Central memory CD8-positive, alpha-beta T cell (primary cell): ENCODE measurements around the gene PDK4.

Experiments
- ATAC-seq: fragments of 150-1000 bp; cut with Tn5 transposase; replicated peaks from 2 replicates; pipeline ENCODE4 v1.10.0; 2022; ENCODE audit warnings: mild to moderate bottlenecking, moderate FRiP score, moderate number of reproducible peaks; ENCODE audit not compliant: poor library complexity, severe bottlenecking; ENCODE audit errors: extremely low read depth
- DNase-seq, 2 donors: peaks; one replicate each; pipeline ENCODE4 v3.0.0; 2021; ENCODE audit warnings: low spot score in 2 of 2
- H3K27ac Mint-ChIP-seq: one replicate; pipeline ENCODE4 v1.8.0; 2022; ENCODE audit warnings: low read depth, mild to moderate bottlenecking, moderate library complexity, mixed read lengths
- H3K27me3 Mint-ChIP-seq: one replicate; pipeline ENCODE4 v1.8.0; 2022; ENCODE audit warnings: mixed read lengths
- H3K36me3 Mint-ChIP-seq: one replicate; pipeline ENCODE4 v1.8.0; 2022; ENCODE audit warnings: mild to moderate bottlenecking, moderate library complexity, mixed read lengths; ENCODE audit not compliant: insufficient read depth
- H3K4me1 Mint-ChIP-seq: one replicate; pipeline ENCODE4 v1.8.0; 2022; ENCODE audit warnings: mixed read lengths
- H3K4me3 Mint-ChIP-seq: one replicate; pipeline ENCODE4 v1.8.0; 2022; ENCODE audit warnings: mild to moderate bottlenecking, moderate library complexity, mixed read lengths
- H3K9me3 Mint-ChIP-seq: one replicate; pipeline ENCODE4 v1.8.0; 2022; ENCODE audit warnings: mixed read lengths

Gene PDK4

DNA sequence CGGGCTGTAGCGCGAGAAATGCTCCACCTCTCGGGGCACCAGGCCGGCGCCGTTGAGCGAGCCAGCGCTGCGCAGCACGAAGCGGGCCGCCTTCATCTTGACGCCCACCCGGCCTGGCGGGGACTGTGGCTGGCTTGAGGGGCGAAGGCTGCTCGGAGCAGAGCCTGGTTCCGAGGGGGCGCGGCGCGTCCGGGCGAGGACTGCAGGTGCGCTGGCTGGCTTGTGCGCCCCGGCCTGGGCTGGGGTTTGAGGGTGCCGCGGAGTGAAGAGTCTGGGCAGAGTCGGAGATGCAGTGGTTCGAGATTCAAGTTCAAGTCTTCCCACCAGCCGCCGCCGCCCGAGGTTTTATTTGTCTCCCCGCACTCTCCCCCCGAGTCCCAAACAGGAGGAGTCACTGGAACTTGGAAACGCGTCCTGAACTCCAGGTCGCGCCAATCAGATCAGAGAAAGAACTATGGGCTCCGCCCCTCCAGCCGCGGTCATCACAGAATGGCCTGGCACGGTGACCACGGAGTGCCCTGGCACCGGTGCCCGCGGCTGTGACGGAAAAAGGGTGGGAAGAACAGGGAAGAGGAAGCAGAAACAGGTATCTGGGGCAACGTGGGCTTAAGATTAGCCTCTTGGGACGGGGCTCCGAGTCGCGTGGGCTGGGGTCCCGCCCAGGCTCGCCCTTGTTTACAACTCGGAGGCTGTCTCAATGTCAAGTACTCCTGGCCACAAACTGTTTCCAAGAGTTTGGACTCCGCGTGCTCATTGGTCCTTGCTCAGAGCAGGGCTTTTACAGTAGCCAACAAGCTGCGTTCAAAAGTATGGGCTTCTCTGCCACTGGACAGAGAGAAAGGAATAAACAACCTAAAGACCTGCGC is at the start of gene PDK4:
Gene PDK4, minus strand, starts transcription at position 319 of the 866 bp plus-strand sequence. Its CDS starts 223 bp downstream, at position 96.
- DNase-seq = no peak
- Mint-ChIP-seq H3K4me1 (no peaks in the 10 kb centered on the region), H3K36me3 (no peaks in the 10 kb centered on the region), H3K27ac (no peak within 1 kb of the TSS), H3K4me3 (peak within 1 kb of the TSS; percentile 34), H3K9me3 (no peaks in the 10 kb centered on the region), H3K27me3 (peaks cover 23% of the 10 kb centered on the region)
- no peak for ATAC-seq

DNA sequence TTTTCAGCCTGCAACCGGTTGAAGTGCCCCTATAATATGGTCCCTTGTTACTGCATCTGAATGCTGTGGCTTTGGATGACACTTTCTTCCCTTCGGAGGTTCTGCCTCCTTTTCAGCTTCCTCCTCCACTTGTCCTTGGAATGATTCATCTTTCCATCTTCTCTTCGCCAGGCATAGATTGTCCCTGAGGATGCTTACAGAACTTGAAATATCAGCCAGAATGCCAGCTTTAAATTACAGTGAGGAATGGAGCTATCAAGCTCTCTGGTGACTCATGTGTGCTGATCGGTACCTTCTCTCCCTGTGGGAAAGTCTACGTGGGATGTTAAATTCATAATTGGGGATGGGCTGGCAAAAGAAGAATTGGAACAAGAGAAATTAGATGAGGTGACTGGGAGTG is 45.9 kb upstream of the PDK4 start:
- Mint-ChIP-seq H3K9me3 (no peaks in the 10 kb centered on the region), H3K36me3 (no peaks in the 10 kb centered on the region), H3K27me3 (no peaks in the 10 kb centered on the region), H3K4me1 (no peaks in the 10 kb centered on the region), H3K4me3 (no peak overlapping the region), H3K27ac (no peak overlapping the region)
- ATAC-seq (no peak), DNase-seq (no peak)

DNA sequence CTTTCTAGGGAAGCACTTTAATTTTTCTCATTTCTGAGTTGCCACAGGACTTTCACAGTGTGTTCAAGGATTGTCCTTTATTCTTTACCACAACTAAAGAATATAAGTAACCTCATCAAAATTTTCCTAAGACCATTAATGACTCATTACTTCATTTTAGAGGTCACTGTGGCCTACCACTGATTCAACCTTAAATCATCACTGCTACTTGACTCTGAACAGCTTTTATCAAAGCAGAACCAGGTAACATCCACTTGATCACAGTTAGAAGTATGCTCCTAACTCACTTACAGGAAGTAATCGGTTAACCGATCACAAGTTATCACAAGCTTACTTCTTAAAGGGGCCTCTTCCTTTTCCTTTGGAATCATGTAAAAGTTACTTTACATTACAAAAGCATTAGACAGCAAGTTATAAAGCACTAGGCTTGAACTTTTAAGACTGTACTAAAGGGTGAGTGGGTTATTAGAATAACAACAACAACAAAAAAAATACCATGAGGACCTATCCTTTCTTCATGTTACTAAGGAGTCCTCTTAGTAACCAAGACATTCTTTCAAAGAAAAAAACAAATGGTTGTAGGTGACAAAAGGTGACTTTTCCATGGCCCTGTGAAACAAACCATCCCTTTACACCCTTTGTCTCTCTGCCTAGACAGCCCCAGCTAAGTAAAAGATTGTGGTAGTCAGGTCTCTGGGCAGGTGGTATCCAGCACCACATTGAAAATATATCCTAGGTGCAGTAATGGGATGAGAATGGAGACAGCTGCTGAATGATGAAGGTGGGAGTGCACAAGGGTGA is 40.0 kb upstream of the PDK4 start:
- no peak for ATAC-seq
- H3K27ac Mint-ChIP-seq = no peak overlapping the region
- H3K27me3 Mint-ChIP-seq = no peaks in the 10 kb centered on the region
- no peak for DNase-seq
- no peaks in the 10 kb centered on the region for H3K36me3 Mint-ChIP-seq
- no peak overlapping the region for H3K4me3 Mint-ChIP-seq
- H3K9me3 Mint-ChIP-seq = no peaks in the 10 kb centered on the region
- no peaks in the 10 kb centered on the region for H3K4me1 Mint-ChIP-seq

DNA sequence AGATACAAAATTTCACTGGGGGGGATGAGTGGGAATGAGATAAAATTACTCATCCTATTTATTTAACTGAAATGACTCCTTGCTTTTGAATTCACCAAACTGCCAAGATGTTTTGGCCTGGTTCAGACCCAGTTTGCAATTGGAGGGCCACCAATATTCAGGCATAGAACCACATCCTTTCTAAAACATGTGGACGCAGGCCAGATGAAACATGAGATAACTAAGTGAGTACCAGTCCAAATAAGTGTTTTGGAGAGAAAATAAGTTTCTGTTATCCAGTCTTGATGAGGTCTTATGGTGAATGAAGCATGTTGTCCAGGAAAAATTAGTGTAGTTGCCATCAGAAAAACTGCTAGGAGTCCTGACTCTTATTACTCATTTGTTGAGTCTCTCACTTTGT is 36.3 kb upstream of the PDK4 start:
- no peak for DNase-seq
- no peak overlapping the region for H3K4me3 Mint-ChIP-seq
- ATAC-seq = no peak
- peaks cover 14% of the 10 kb centered on the region for H3K9me3 Mint-ChIP-seq
- H3K36me3 Mint-ChIP-seq = no peaks in the 10 kb centered on the region
- no peaks in the 10 kb centered on the region for H3K27me3 Mint-ChIP-seq
- H3K4me1 Mint-ChIP-seq = no peaks in the 10 kb centered on the region
- H3K27ac Mint-ChIP-seq = no peak overlapping the region

DNA sequence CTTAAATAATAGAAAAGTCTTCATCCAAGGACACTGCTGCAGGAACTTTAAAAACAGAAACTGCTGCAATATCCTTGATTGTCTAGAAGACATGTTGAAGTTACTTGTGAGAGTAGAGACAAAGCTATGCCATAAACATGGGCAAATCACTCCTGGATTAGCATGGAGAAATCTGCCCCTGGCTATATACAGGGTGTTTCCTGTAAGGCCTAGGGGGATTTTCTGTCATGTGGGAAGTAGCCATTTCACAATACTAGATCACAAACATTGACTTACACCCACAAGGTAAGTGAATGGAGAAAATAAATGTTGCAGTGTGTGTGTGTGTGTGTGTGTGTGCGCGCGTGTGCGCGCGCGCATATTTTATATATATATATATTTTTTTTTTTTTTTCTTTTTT is 35.2 kb upstream of the PDK4 start:
- Mint-ChIP-seq H3K36me3 (no peaks in the 10 kb centered on the region), H3K27ac (no peak overlapping the region), H3K9me3 (peaks cover 14% of the 10 kb centered on the region), H3K4me1 (no peaks in the 10 kb centered on the region), H3K4me3 (no peak overlapping the region), H3K27me3 (no peaks in the 10 kb centered on the region)
- DNase-seq (no peak), ATAC-seq (no peak)

DNA sequence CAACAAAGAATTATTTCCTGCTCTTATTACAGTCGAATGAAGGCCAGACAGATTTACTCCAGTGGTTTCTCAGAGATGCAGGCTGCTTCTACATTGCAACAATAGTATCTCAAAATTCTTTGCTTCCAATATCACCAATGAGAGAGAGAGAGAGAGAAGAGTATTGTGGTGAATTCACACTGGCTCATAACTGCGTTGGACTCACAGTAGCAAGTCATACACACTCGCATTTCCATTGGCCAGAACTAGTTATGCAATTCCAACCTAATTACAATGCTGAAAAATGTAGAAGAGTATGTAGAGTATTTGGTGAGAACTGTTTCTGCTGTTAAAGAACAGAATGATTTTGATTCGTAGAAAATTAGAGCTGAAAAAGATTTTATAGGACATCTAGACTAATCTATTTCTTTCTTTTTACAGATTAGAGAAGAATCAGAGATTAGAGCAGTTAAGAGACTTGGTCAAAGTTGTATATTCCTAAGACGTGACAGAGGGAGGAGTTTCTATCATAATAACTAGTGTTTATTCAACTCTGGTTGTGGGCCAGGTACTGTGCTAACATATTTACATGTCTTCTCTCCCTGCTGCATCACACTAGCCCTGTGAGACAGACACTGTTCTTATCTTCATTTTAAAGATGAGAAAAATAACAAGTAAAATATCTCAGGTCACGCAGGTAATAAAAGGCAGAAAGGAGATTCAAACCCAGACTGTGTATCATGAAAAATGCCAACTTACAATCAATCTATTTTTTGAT is 34.6 kb upstream of the PDK4 start:
- Mint-ChIP-seq H3K27me3 (no peaks in the 10 kb centered on the region), H3K4me1 (no peaks in the 10 kb centered on the region), H3K9me3 (peaks cover 14% of the 10 kb centered on the region), H3K4me3 (no peak overlapping the region), H3K27ac (no peak overlapping the region), H3K36me3 (no peaks in the 10 kb centered on the region)
- ATAC-seq (no peak), DNase-seq (no peak)

DNA sequence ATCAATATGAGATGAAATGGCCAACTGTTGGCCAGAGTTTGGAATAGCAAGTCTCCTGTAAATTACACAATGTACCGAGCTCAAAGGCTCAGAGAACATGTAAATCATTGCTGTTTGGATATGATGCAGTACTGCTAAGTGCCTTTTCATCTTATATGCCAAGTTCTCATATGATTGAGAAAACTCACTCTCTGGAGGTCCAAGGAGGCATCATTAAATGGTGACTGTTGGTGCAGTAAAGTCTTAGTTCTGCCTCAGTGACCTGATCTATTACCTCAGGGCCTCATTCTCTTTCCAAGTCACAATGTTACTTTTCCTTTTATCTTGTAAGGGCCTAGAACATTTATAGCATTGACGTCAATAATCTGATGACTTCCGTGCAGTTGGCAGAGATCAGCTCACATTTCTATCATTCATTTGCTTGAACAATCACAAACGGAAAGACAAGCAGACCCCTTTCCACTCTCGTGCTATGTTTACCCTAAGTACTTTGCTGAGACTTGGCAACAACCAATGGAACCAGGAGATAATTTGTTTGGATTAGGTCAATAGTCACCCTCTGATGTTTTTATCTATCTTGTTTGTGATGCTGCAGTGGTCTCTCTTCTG is 32.6 kb upstream of the PDK4 start:
- H3K27me3 Mint-ChIP-seq = peaks cover 12% of the 10 kb centered on the region
- no peaks in the 10 kb centered on the region for H3K36me3 Mint-ChIP-seq
- no peak overlapping the region for H3K4me3 Mint-ChIP-seq
- ATAC-seq (no peak), DNase-seq (no peak)
- no peak overlapping the region for H3K27ac Mint-ChIP-seq
- peaks cover 14% of the 10 kb centered on the region for H3K9me3 Mint-ChIP-seq
- no peaks in the 10 kb centered on the region for H3K4me1 Mint-ChIP-seq

DNA sequence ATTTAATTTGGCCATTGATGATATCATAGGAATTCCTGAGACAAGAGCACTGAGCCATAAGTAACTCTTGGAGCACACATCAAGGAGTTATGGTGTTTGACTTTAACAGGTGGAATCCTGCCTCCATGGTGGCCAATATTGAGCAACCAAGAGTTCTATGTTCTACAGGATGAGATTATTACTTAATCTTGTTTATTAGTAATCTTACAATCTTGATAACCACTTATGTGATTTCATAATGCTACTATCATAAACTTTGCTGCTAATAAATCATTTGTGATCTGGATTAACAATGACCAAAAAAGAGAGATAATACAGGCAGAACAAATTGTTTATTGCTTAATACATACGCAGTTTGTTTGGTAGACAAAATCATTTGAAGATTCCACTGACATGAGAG is 27.5 kb upstream of the PDK4 start:
- Mint-ChIP-seq H3K4me3 (no peak overlapping the region), H3K27ac (no peak overlapping the region), H3K4me1 (no peaks in the 10 kb centered on the region), H3K9me3 (peaks cover 15% of the 10 kb centered on the region), H3K27me3 (peaks cover 12% of the 10 kb centered on the region), H3K36me3 (no peaks in the 10 kb centered on the region)
- no peak for ATAC-seq
- DNase-seq = no peak

DNA sequence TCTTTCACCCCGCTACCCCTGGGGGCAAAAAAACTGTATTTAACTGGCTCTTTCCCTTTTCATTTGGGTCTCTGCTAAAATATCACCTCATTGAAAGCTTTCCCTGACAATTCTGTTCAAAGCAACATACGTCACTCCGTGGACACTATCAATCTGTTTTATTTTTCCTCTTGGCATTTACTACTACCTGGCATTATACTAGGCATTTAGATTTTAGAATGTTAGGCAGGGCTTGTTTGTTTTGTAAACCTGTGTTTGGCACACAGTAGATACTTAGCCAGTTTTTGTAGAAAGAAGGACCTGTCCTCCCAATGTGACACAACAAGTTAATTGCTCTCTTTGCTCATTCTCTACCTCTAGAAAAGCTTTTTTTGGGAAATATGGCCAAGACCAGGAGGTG is 26.5 kb upstream of the PDK4 start:
- no peak for ATAC-seq
- peaks cover 9% of the 10 kb centered on the region for H3K9me3 Mint-ChIP-seq
- no peak overlapping the region for H3K27ac Mint-ChIP-seq
- no peaks in the 10 kb centered on the region for H3K4me1 Mint-ChIP-seq
- H3K4me3 Mint-ChIP-seq = no peak overlapping the region
- no peaks in the 10 kb centered on the region for H3K36me3 Mint-ChIP-seq
- DNase-seq = no peak
- peaks cover 12% of the 10 kb centered on the region for H3K27me3 Mint-ChIP-seq

DNA sequence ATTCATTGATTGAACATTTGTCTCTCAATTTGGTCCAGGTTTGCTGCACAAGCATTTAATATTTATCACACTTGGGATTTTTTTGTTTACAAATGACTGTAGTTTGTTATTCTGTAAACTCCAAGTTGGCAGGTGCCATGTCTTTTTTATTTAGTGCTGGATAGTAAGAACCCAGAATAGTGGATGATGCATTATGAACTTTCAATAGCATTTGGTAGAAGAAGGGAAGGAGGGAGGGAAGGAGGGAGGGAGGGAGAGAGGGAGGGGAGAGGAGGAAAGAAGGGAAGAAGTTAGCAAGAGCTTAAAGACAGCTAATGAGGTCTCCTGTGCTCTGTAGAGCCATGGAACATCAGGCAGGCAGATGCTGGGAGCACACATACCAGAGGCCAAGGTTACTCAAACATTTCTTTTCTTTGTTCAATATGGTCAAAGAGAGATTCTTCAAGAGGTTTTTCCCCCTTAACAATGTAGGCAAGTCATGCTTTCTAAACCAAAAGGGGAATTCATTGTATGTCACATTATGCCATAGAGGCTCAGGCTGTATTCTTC is 25.8 kb upstream of the PDK4 start:
- DNase-seq (no peak), ATAC-seq (no peak)
- H3K27ac Mint-ChIP-seq = no peak overlapping the region
- peaks cover 9% of the 10 kb centered on the region for H3K9me3 Mint-ChIP-seq
- no peaks in the 10 kb centered on the region for H3K36me3 Mint-ChIP-seq
- no peaks in the 10 kb centered on the region for H3K4me1 Mint-ChIP-seq
- peaks cover 12% of the 10 kb centered on the region for H3K27me3 Mint-ChIP-seq
- H3K4me3 Mint-ChIP-seq = no peak overlapping the region

DNA sequence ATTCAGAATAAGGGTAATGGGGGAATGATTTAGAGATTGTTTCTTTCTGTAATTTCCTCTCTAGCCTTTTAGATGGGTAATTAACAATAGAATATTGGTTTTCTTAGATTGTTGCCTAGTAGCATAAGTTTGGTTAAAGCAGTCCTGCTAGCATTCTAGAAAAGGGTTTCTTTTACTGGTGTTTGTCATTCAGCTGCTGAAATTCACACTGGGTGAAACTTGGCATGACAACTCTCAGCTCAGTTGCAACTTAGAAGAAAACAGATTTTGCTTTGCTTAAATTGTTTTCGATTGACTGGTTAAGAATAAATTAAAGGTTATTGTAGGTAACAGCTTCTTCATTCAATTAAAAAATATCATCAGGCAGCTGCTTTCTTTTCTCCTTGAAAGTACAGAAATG is 25.1 kb upstream of the PDK4 start:
- DNase-seq (no peak), ATAC-seq (no peak)
- Mint-ChIP-seq H3K27ac (no peak overlapping the region), H3K9me3 (peaks cover 9% of the 10 kb centered on the region), H3K36me3 (no peaks in the 10 kb centered on the region), H3K27me3 (peaks cover 12% of the 10 kb centered on the region), H3K4me3 (no peak overlapping the region), H3K4me1 (no peaks in the 10 kb centered on the region)

DNA sequence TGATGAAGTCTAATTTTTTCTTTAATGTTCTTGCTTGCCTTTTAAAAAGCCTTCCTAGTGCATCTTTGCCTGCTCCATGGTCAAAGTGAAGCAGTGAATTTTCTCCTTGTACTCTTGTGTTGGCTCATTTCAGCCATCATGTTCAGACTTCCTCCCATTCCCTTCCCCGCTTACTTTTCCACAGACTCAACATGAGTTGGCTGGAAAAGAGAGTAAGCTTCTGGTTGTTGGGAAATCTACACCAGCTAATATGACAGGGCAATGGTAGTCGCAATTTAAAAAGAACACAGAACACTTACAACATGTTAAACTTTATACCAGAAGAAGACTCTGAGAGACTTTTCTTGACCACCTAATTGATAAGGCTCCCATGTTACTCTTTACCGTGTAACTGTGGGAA is 24.3 kb upstream of the PDK4 start:
- DNase-seq (no peak), ATAC-seq (no peak)
- no peak overlapping the region for H3K4me3 Mint-ChIP-seq
- no peak overlapping the region for H3K27ac Mint-ChIP-seq
- H3K36me3 Mint-ChIP-seq = no peaks in the 10 kb centered on the region
- H3K9me3 Mint-ChIP-seq = peaks cover 10% of the 10 kb centered on the region
- H3K27me3 Mint-ChIP-seq = peaks cover 12% of the 10 kb centered on the region
- no peaks in the 10 kb centered on the region for H3K4me1 Mint-ChIP-seq
